Measurements from ENCODE around the gene SLC2A6.

DNA sequence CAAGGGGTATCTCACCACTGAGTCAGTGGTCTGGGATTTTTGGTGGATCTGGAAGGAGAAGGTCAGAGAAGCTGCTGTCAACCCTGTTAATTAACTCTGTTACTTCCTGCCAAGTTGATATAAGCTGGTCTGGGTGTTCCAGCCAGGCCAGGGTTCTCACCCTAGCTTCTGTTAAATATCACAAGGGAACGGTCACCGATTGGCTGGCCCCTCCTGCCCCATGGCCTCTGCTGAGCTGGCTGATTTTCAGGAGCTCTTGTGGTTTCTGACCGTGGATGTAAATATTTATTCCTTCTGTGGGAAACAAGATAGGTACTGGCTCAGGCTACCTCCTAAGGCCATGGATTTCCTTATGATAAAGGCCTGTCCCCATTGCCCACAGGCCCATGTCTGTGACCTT, 55.7 kb downstream of the SLC2A6 start:
- TF ChIP-seq, protein P1, sequence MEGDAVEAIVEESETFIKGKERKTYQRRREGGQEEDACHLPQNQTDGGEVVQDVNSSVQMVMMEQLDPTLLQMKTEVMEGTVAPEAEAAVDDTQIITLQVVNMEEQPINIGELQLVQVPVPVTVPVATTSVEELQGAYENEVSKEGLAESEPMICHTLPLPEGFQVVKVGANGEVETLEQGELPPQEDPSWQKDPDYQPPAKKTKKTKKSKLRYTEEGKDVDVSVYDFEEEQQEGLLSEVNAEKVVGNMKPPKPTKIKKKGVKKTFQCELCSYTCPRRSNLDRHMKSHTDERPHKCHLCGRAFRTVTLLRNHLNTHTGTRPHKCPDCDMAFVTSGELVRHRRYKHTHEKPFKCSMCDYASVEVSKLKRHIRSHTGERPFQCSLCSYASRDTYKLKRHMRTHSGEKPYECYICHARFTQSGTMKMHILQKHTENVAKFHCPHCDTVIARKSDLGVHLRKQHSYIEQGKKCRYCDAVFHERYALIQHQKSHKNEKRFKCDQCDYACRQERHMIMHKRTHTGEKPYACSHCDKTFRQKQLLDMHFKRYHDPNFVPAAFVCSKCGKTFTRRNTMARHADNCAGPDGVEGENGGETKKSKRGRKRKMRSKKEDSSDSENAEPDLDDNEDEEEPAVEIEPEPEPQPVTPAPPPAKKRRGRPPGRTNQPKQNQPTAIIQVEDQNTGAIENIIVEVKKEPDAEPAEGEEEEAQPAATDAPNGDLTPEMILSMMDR (IDR thresholded peaks at IDR 0.05) = no peak
- no peak for TF ChIP-seq POLR2A (IDR thresholded peaks at IDR 0.05)
